NCI-H2081 treated with DMSO at 0.1 percent for 48 hours (cell line): ENCODE results near the gene CLTB.

Experiments
- DNase-seq: peaks from one replicate; lab custom pipeline; 2025; lab: John Stamatoyannopoulos, UW

Gene CLTB

GRCh38 chr5:176352116-176352878 lies 64.0 kb downstream of the CLTB start:
- DNase-seq = no peak

GRCh38 chr5:176350416-176350815 lies 65.9 kb downstream of the CLTB start:
- DNase-seq = no peak

- no peak for DNase-seq
These were observed 73.4 kb downstream of the CLTB start for GRCh38 chr5:176342766-176343458.
